Measurements from ENCODE around the gene SLC16A3.

DNA sequence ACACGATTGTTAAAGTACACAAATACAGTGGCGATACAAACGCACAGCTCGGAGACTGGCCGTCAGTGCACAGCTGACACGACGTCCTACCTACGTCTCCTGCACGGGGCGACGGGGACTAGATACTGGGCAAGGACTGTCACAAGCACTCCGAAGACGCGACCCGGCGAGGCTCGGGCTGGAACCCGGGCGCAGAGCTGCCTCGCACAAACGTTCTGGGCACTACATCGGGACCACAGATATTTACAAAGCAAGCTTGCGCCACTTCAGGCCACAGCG lies 13.8 kb downstream of the SLC16A3 start:
- TF ChIP-seq SP1 (IDR thresholded peaks at IDR 0.05) = no peak
- no peak for TF ChIP-seq NR2F2 (IDR thresholded peaks at IDR 0.05)
- TF ChIP-seq, protein P1, sequence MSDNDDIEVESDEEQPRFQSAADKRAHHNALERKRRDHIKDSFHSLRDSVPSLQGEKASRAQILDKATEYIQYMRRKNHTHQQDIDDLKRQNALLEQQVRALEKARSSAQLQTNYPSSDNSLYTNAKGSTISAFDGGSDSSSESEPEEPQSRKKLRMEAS (IDR thresholded peaks at IDR 0.05) = no peak
- TF ChIP-seq, protein P2, sequence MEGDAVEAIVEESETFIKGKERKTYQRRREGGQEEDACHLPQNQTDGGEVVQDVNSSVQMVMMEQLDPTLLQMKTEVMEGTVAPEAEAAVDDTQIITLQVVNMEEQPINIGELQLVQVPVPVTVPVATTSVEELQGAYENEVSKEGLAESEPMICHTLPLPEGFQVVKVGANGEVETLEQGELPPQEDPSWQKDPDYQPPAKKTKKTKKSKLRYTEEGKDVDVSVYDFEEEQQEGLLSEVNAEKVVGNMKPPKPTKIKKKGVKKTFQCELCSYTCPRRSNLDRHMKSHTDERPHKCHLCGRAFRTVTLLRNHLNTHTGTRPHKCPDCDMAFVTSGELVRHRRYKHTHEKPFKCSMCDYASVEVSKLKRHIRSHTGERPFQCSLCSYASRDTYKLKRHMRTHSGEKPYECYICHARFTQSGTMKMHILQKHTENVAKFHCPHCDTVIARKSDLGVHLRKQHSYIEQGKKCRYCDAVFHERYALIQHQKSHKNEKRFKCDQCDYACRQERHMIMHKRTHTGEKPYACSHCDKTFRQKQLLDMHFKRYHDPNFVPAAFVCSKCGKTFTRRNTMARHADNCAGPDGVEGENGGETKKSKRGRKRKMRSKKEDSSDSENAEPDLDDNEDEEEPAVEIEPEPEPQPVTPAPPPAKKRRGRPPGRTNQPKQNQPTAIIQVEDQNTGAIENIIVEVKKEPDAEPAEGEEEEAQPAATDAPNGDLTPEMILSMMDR (IDR thresholded peaks at IDR 0.05; ENCODE audit: low read depth, low read length, missing input control) = no peak
- no peak for TF ChIP-seq TAF1 (conservative IDR thresholded peaks at IDR 0.05)
- no peak for TF ChIP-seq RXRA (IDR thresholded peaks at IDR 0.05)
- no peak for TF ChIP-seq JUND (IDR thresholded peaks at IDR 0.05)
- TF ChIP-seq RAD21 (IDR thresholded peaks at IDR 0.05) = no peak
- no peak for TF ChIP-seq YY1 (IDR thresholded peaks at IDR 0.05)
- no peak for TF ChIP-seq EGR1 (IDR thresholded peaks at IDR 0.05; ENCODE audit: low read depth in 2 of 2)
- TF ChIP-seq, protein P3, sequence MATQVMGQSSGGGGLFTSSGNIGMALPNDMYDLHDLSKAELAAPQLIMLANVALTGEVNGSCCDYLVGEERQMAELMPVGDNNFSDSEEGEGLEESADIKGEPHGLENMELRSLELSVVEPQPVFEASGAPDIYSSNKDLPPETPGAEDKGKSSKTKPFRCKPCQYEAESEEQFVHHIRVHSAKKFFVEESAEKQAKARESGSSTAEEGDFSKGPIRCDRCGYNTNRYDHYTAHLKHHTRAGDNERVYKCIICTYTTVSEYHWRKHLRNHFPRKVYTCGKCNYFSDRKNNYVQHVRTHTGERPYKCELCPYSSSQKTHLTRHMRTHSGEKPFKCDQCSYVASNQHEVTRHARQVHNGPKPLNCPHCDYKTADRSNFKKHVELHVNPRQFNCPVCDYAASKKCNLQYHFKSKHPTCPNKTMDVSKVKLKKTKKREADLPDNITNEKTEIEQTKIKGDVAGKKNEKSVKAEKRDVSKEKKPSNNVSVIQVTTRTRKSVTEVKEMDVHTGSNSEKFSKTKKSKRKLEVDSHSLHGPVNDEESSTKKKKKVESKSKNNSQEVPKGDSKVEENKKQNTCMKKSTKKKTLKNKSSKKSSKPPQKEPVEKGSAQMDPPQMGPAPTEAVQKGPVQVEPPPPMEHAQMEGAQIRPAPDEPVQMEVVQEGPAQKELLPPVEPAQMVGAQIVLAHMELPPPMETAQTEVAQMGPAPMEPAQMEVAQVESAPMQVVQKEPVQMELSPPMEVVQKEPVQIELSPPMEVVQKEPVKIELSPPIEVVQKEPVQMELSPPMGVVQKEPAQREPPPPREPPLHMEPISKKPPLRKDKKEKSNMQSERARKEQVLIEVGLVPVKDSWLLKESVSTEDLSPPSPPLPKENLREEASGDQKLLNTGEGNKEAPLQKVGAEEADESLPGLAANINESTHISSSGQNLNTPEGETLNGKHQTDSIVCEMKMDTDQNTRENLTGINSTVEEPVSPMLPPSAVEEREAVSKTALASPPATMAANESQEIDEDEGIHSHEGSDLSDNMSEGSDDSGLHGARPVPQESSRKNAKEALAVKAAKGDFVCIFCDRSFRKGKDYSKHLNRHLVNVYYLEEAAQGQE (IDR thresholded peaks at IDR 0.05) = no peak
- TF ChIP-seq, protein P4, sequence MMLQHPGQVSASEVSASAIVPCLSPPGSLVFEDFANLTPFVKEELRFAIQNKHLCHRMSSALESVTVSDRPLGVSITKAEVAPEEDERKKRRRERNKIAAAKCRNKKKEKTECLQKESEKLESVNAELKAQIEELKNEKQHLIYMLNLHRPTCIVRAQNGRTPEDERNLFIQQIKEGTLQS (IDR thresholded peaks at IDR 0.05) = no peak
- TF ChIP-seq HNF4G (IDR thresholded peaks at IDR 0.05) = no peak
- TF ChIP-seq GABPA (IDR thresholded peaks at IDR 0.05 in 1 of 2, conservative IDR thresholded peaks at IDR 0.05 in 1 of 2) = no peak
